Sigmoid colon (tissue), 4 donors: ENCODE measurements around the gene B4GALT6.

Experiments
- EP300 ChIP-seq, 4 donors: sonication (generic); formaldehyde crosslinking; IDR thresholded peaks; one replicate each; pipeline ENCODE4 v1.6.1; 2017; ENCODE audit warnings: antibody characterized with exemption in 4 of 4
- POLR2A ChIP-seq, 2 donors: fragments of 450-650 bp; IDR thresholded peaks; one replicate each; pipeline ENCODE4 v1.6.1; 2016; ENCODE audit warnings: antibody characterized with exemption in 2 of 2, mild to moderate bottlenecking in 2 of 2, moderate library complexity in 2 of 2
- POLR2AphosphoS5 ChIP-seq, 4 donors: sonication (generic); formaldehyde crosslinking; IDR thresholded peaks; one replicate each; pipeline ENCODE4 v1.6.1; 2017; ENCODE audit warnings: antibody characterized with exemption in 4 of 4
- TF ChIP-seq, protein P1 (sequence below), 4 experiments: fragments of 450-650 bp in 3 of 4; fragments of 200-600 bp in 1 of 4; IDR thresholded peaks; one replicate each; pipeline ENCODE4 v1.5.1; 2016 to 2019; ENCODE audit warnings: antibody characterized with exemption in 4 of 4, mild to moderate bottlenecking in 3 of 4, moderate library complexity in 2 of 4

DNA sequence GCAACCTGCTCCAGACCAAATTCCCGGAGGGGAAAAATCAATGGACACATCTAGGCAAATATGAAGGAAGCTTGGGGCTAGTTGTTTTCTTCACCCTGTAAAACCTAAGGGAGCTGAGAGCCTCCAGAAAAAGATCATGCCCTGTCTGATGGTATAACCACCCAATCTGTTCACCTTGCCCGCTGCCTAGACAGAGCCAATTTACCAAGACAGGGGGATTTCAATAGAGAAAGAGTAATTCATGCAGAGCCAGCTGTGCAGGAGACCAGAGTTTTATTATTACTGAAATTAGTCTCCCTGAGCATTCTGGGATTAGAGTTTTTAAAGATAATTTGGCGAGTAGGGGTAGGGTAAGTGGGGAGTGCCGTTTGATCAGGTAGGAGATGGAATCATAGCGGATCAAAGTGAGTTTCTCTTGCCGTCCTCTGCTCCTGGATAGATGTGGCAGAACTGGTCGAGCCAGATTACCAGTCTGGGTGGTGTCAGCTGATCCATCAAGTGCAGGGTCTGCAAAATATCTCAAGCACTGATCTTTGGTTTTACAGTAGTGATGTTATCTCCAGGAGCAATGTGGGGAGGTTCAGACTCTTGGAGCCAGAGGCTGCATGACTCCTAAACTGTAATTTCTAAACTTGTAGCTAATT is 35.1 kb upstream of the B4GALT6 start:
- TF ChIP-seq POLR2A (IDR thresholded peaks at IDR 0.05) = no peak
- TF ChIP-seq, protein P1, sequence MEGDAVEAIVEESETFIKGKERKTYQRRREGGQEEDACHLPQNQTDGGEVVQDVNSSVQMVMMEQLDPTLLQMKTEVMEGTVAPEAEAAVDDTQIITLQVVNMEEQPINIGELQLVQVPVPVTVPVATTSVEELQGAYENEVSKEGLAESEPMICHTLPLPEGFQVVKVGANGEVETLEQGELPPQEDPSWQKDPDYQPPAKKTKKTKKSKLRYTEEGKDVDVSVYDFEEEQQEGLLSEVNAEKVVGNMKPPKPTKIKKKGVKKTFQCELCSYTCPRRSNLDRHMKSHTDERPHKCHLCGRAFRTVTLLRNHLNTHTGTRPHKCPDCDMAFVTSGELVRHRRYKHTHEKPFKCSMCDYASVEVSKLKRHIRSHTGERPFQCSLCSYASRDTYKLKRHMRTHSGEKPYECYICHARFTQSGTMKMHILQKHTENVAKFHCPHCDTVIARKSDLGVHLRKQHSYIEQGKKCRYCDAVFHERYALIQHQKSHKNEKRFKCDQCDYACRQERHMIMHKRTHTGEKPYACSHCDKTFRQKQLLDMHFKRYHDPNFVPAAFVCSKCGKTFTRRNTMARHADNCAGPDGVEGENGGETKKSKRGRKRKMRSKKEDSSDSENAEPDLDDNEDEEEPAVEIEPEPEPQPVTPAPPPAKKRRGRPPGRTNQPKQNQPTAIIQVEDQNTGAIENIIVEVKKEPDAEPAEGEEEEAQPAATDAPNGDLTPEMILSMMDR (IDR thresholded peaks at IDR 0.05) = no peak
- TF ChIP-seq POLR2AphosphoS5 (IDR thresholded peaks at IDR 0.05) = no peak
- TF ChIP-seq EP300 (IDR thresholded peaks at IDR 0.05) = no peak
